BJ (cell line): ENCODE measurements around the gene SERGEF. TPM values are rescaled to one million over a fixed set of nuclear protein-coding genes. Genes with fewer than 3 reads are reported as not detected.
A peak's percentile ranks its signal among the peaks of the same experiment; 100 is the strongest.

Experiments
- CTCF ChIA-PET: fragments of 350-600 bp; formaldehyde crosslinking; extraction: SDS; loops from one replicate; lab custom pipeline; 2021; ENCODE audit warnings: antibody characterized with exemption, inconsistent platforms; lab: Yijun Ruan, JAX
- POLR2A ChIA-PET: fragments of 300-600 bp; sonication (Branson Sonifier 250); formaldehyde crosslinking; extraction: SDS; loops from one replicate; lab custom pipeline; 2021; ENCODE audit warnings: antibody characterized with exemption; lab: Charles Lee
- DNase-seq: peaks from one replicate; pipeline ENCODE4 v3.0.0-alpha.2; 2011; ENCODE audit warnings: low read depth
- H3K27me3 ChIP-seq: 2 replicates; pipeline ENCODE4 v1.6.0; 2011; ENCODE audit warnings: low read length; ENCODE audit not compliant: control insufficient read depth, insufficient read depth
- H3K36me3 ChIP-seq: 2 replicates; pipeline ENCODE4 v1.5.1; 2011; ENCODE audit warnings: low read length; ENCODE audit not compliant: control insufficient read depth, insufficient read depth
- H3K4me3 ChIP-seq: 2 replicates; pipeline ENCODE4 v1.5.1; 2011; ENCODE audit warnings: low read depth, mild to moderate bottlenecking, control low read depth, low read length
- polyA plus RNA-seq: library from polyadenylated mRNA; depleted of rRNA; stranded (reverse); fragments of >200 nt; gene quantifications from 2 replicates; pipeline ENCODE4 v1.2.3, GENCODE V29; 2011
- TF ChIP-seq, protein P1 (sequence below): IDR thresholded peaks from 2 replicates; pipeline ENCODE4 v1.5.1; 2011; ENCODE audit warnings: low read depth, mild to moderate bottlenecking, control low read depth, inconsistent platforms, low read length, moderate library complexity; ENCODE audit not compliant: insufficient read depth

SERGEF gene
- polyA plus RNA-seq, 1 experiment, result 17.4 TPM

DNA sequence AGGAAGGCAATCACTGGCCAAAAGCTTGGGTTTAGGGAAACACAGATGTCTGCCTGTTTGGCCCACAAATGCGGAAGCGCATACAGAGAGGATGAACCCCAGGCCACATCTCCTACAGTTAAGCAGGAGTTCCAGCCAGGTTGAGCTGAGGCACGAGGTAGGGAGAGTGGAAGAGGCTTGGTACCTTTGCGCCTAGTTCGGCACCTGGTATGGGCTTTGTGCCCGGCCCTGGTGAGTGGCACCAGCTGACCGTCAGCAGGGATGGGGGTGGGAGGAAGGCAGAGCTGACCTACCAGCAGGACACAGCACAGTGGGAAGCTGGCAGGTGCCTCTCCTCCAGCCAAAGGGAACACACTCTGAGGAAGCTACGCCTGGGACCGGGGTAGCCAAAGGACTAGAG, 220.7 kb downstream of the SERGEF start:
- DNase-seq, result no peak
- no peaks in the 10 kb centered on the region for H3K36me3 ChIP-seq
- ChIA-PET POLR2A (no interaction called here), CTCF (interaction anchor here (1.9 kb wide), 1 partner anchor 187 kb away, joined by 7 read pairs; no protein-coding TSS in a partner anchor)
- H3K4me3 ChIP-seq, result no peak overlapping the region
- TF ChIP-seq, protein P1, sequence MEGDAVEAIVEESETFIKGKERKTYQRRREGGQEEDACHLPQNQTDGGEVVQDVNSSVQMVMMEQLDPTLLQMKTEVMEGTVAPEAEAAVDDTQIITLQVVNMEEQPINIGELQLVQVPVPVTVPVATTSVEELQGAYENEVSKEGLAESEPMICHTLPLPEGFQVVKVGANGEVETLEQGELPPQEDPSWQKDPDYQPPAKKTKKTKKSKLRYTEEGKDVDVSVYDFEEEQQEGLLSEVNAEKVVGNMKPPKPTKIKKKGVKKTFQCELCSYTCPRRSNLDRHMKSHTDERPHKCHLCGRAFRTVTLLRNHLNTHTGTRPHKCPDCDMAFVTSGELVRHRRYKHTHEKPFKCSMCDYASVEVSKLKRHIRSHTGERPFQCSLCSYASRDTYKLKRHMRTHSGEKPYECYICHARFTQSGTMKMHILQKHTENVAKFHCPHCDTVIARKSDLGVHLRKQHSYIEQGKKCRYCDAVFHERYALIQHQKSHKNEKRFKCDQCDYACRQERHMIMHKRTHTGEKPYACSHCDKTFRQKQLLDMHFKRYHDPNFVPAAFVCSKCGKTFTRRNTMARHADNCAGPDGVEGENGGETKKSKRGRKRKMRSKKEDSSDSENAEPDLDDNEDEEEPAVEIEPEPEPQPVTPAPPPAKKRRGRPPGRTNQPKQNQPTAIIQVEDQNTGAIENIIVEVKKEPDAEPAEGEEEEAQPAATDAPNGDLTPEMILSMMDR, result no peak
- H3K27me3 ChIP-seq, result no peaks in the 10 kb centered on the region

DNA sequence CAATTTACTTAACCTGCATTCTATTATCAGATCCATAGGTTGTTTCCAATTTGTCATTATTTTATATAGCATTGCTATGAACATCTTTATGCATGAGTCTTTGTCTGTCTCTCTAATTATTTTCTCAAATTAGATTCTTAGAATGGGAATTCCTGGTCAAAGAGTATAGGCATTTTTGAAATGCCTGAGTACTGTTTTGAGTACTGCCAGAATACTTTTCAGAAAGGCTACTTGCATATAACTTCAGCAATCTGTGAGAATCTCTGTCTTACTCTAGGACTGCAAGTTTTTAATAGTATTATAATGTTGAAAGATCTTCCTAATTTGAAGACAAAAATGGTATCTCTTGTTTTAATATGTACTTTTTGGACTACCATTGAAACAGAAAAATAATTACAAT, 221.7 kb downstream of the SERGEF start:
- Histone ChIP-seq H3K27me3 (no peaks in the 10 kb centered on the region), H3K4me3 (no peak overlapping the region), H3K36me3 (no peaks in the 10 kb centered on the region)
- TF ChIP-seq, protein P1, result no peak
- ChIA-PET POLR2A (no interaction called here), CTCF (interaction anchor here (1.9 kb wide), 1 partner anchor 188 kb away, joined by 7 read pairs; no protein-coding TSS in a partner anchor)
- DNase-seq, result no peak

DNA sequence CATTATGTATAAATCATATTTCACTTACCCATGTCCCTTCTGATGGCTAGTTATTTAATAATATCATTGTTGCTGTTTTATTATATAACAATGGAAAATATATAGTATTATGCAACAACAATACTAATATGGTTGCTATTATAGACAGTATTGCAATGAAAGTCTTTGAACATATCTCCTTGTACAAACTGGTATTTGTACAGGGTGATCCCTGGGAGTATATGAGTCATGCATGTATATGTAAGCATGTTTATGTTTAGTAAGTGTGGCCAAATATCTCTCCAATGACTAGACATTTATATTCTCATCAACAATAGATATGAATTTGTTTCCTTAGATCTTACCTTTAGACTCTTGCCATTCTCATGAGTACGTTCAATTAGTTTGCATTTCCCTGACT, 222.4 kb downstream of the SERGEF start:
- ChIA-PET CTCF (no interaction called here), POLR2A (no interaction called here)
- Histone ChIP-seq H3K36me3 (no peaks in the 10 kb centered on the region), H3K4me3 (no peak overlapping the region), H3K27me3 (no peaks in the 10 kb centered on the region)
- TF ChIP-seq, protein P1, result no peak
- DNase-seq, result no peak

DNA sequence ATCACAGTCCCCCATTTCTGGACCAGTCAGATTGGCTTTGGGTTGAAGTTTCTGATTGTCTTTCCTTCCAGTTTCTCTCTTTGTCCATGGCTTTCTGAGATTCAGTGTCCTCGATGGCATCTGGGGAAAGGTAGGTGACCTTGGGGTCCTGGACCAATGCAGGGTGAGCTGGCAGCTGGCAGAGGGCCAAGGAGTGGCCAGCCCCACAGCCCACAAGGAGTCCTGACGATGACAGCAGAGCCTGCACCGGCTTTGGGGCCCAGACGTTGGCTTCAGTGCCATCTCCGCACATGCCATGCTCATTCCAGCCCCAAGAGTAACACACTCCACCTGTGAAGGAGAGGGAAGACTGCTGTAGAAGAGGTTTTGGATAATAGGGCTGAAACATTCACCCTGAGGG, 224.8 kb downstream of the SERGEF start:
- Histone ChIP-seq H3K27me3 (no peaks in the 10 kb centered on the region), H3K4me3 (no peak overlapping the region), H3K36me3 (no peaks in the 10 kb centered on the region)
- CTCF ChIA-PET, result interaction anchor here (1.1 to 1.6 kb wide), 2 partner anchors 11 to 191 kb away, joined by 3 to 4 read pairs; no protein-coding TSS in a partner anchor
- no peak for DNase-seq
- POLR2A ChIA-PET, result no interaction called here
- TF ChIP-seq, protein P1, result no peak

DNA sequence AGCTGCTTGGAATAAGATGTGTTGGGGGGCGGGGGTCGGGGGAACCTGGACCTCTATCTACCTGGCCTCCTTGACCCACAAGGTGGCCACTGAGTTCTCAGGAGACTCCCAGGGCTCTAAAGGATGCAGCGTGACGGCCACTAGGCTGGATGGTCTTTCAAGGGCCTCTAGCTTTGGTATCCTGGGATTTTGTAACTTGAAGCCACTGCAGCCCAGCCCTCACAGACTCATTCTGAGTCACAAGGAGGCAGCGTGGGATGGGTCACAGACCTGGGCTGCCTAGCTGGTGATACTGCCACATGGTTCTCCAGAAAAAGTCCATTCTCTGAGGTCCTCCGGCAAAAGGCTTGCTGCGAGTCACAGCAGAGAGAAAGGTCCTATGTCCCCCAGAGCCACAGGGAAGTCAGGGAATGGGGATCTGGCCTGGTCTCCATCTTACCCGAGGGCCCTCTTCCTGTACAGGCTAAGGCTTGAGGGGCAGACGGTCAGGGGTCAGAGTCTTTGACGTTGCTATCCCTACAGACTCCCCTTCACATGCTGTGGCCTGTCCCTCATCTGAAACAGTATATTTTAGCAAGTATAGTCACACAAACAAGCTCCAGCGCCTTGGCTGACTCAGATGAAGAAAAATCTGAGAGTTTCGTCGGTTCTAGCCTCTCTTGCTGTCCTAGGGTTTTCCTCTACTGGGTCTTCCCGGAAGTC, 225.9 kb downstream of the SERGEF start:
- peak; percentile 35 for DNase-seq
- TF ChIP-seq, protein P1, result no peak
- Histone ChIP-seq H3K27me3 (no peaks in the 10 kb centered on the region), H3K4me3 (no peak overlapping the region), H3K36me3 (no peaks in the 10 kb centered on the region)
- POLR2A ChIA-PET, result no interaction called here
- CTCF ChIA-PET, result interaction anchor here (0.6 to 2.0 kb wide), 3 partner anchors 26 to 199 kb away, joined by 3 to 5 read pairs (median 4); no protein-coding TSS in a partner anchor
